Neural crest cell (in vitro differentiated cells): Measurements from ENCODE around the gene HSP90AB1. TPM values are rescaled to one million over a fixed set of nuclear protein-coding genes. Genes with fewer than 3 reads are reported as not detected.
"Not testable (repeated sequence)": the region's sequence is repeated elsewhere in the genome, so short reads cannot be mapped to it uniquely, and the experiment has no call there.

ENCODE experiments used
- DNase-seq: peaks from one replicate; pipeline ENCODE4 v3.0.0; 2021; ENCODE audit warnings: low read depth, mixed read lengths, low spot score
- H3K27ac Mint-ChIP-seq: one replicate; pipeline ENCODE4 v1.8.0; 2021; ENCODE audit warnings: mild to moderate bottlenecking, mixed read lengths; ENCODE audit not compliant: unreplicated experiment
- H3K27me3 Mint-ChIP-seq: 2 replicates; pipeline ENCODE4 v1.8.0; 2021; ENCODE audit warnings: low read depth, mild to moderate bottlenecking, mixed read lengths
- H3K36me3 Mint-ChIP-seq: 2 replicates; pipeline ENCODE4 v1.8.0; 2021; ENCODE audit warnings: low read depth, mild to moderate bottlenecking, mixed read lengths
- H3K4me1 Mint-ChIP-seq: 2 replicates; pipeline ENCODE4 v1.8.0; 2021; ENCODE audit warnings: mixed read lengths
- H3K4me3 Mint-ChIP-seq: one replicate; pipeline ENCODE4 v1.8.0; 2021; ENCODE audit warnings: mild to moderate bottlenecking, mixed read lengths
- H3K9me3 Mint-ChIP-seq: 2 replicates; pipeline ENCODE4 v1.8.0; 2021; ENCODE audit warnings: mixed read lengths
- total RNA-seq: library from RNA; stranded (reverse); gene quantifications from 2 replicates; pipeline ENCODE4 v1.2.1, GENCODE V29; 2021
- TF ChIP-seq, protein P1 (sequence below): fragments of 200-600 bp; sonication (generic); conservative IDR thresholded peaks from 2 replicates; pipeline ENCODE4 v1.5.0; 2021; ENCODE audit warnings: antibody characterized with exemption, mild to moderate bottlenecking

HSP90AB1 gene
- total RNA-seq, 1 donor from 2014 or later: 1,508 TPM

DNA sequence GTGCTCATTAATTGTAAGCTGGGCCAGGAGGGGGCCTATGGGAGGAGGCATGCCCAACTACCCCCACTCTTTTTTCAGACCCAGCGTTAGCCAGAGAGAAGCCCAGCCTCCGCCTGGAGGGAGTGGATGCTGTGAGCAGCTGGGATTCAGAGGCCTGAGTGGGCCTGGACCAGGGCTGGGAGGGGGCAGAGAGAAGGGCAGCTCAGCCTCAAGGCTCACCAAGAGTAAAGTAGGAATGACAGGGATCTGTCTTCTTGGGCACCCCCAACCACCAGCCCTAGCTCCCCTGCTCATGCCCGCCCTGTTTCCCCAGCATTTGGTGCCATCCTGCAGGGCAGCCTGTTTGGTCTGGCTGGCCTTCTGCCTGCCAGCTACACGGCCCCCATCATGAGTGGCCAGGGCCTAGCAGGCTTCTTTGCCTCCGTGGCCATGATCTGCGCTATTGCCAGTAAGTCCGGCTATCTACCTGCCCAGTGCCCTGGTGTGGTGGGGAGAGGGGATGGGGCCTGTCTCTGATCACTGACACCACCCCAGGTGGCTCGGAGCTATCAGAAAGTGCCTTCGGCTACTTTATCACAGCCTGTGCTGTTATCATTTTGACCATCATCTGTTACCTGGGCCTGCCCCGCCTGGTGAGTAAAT lies 16.7 kb upstream of the HSP90AB1 start:
- TF ChIP-seq, protein P1, sequence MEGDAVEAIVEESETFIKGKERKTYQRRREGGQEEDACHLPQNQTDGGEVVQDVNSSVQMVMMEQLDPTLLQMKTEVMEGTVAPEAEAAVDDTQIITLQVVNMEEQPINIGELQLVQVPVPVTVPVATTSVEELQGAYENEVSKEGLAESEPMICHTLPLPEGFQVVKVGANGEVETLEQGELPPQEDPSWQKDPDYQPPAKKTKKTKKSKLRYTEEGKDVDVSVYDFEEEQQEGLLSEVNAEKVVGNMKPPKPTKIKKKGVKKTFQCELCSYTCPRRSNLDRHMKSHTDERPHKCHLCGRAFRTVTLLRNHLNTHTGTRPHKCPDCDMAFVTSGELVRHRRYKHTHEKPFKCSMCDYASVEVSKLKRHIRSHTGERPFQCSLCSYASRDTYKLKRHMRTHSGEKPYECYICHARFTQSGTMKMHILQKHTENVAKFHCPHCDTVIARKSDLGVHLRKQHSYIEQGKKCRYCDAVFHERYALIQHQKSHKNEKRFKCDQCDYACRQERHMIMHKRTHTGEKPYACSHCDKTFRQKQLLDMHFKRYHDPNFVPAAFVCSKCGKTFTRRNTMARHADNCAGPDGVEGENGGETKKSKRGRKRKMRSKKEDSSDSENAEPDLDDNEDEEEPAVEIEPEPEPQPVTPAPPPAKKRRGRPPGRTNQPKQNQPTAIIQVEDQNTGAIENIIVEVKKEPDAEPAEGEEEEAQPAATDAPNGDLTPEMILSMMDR: no peak
- Mint-ChIP-seq H3K9me3 (no peaks in the 10 kb centered on the region), H3K4me3 (no peak overlapping the region), H3K27ac (no peak overlapping the region), H3K36me3 (no peaks in the 10 kb centered on the region), H3K4me1 (peaks cover 34% of the 10 kb centered on the region), H3K27me3 (no peaks in the 10 kb centered on the region)
- DNase-seq: no peak

DNA sequence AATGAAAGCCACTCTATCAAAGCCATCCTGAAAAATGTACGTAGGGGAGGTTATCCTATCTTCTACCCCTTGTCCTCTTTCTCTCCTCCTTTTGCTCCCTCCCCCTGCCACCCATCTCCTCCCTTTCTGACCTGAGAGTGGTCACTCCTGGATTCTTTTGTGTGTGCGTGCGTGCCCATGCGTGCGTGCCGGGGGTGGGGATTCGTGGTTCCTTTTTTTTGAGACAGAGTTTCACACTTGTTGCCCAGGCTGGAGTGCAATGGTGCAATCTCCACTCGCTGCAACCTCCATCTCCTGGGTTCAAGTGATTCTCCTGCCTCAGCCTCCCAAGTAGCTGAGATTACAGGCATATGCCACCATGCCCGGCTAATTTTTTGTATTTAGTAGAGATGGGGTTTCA lies 15.5 kb upstream of the HSP90AB1 start:
- not testable (repeated sequence) for H3K9me3 Mint-ChIP-seq, H3K36me3 Mint-ChIP-seq, DNase-seq, H3K27ac Mint-ChIP-seq, H3K4me3 Mint-ChIP-seq, H3K27me3 Mint-ChIP-seq
- peaks cover 32% of the 10 kb centered on the region for H3K4me1 Mint-ChIP-seq

DNA sequence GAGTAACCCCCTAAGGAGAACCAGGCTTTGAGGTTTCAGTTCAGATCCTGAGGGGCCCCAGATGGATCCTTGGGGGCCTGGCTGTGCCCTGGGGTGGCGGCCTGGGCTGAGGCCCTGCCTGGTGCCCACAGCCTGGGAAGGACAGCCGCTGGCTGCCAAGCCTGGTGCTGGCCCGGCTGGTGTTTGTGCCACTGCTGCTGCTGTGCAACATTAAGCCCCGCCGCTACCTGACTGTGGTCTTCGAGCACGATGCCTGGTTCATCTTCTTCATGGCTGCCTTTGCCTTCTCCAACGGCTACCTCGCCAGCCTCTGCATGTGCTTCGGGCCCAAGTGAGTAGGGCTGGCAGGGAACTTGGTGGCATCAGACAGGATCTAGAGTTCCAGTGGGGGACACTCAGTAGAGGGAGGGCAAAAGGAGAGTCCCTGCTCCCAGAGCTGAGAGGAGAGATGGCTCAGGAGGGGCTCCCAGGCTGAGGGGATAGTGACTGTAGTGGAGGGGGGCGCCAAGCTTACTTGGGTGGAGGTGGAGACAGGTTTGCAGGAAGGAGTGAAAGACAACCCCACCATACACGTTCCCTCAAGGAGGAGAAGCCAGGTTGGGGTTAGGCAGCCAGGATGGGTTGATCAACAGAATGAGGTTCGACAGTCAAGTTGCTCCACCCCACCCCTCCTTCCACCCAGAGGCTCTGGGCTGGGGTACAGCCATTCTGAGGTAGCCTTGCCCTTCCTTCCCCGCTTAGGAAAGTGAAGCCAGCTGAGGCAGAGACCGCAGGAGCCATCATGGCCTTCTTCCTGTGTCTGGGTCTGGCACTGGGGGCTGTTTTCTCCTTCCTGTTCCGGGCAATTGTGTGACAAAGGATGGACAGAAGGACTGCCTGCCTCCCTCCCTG lies 14.0 kb upstream of the HSP90AB1 start:
- H3K4me3 Mint-ChIP-seq: no peak overlapping the region
- H3K36me3 Mint-ChIP-seq: no peaks in the 10 kb centered on the region
- DNase-seq: no peak
- H3K4me1 Mint-ChIP-seq: peaks cover 28% of the 10 kb centered on the region
- H3K9me3 Mint-ChIP-seq: no peaks in the 10 kb centered on the region
- no peak overlapping the region for H3K27ac Mint-ChIP-seq
- no peaks in the 10 kb centered on the region for H3K27me3 Mint-ChIP-seq
- TF ChIP-seq, protein P1: no peak

DNA sequence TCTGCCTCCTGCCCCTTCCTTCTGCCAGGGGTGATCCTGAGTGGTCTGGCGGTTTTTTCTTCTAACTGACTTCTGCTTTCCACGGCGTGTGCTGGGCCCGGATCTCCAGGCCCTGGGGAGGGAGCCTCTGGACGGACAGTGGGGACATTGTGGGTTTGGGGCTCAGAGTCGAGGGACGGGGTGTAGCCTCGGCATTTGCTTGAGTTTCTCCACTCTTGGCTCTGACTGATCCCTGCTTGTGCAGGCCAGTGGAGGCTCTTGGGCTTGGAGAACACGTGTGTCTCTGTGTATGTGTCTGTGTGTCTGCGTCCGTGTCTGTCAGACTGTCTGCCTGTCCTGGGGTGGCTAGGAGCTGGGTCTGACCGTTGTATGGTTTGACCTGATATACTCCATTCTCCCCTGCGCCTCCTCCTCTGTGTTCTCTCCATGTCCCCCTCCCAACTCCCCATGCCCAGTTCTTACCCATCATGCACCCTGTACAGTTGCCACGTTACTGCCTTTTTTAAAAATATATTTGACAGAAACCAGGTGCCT lies 13.3 kb upstream of the HSP90AB1 start:
- peaks cover 35% of the 10 kb centered on the region for H3K4me1 Mint-ChIP-seq

DNA sequence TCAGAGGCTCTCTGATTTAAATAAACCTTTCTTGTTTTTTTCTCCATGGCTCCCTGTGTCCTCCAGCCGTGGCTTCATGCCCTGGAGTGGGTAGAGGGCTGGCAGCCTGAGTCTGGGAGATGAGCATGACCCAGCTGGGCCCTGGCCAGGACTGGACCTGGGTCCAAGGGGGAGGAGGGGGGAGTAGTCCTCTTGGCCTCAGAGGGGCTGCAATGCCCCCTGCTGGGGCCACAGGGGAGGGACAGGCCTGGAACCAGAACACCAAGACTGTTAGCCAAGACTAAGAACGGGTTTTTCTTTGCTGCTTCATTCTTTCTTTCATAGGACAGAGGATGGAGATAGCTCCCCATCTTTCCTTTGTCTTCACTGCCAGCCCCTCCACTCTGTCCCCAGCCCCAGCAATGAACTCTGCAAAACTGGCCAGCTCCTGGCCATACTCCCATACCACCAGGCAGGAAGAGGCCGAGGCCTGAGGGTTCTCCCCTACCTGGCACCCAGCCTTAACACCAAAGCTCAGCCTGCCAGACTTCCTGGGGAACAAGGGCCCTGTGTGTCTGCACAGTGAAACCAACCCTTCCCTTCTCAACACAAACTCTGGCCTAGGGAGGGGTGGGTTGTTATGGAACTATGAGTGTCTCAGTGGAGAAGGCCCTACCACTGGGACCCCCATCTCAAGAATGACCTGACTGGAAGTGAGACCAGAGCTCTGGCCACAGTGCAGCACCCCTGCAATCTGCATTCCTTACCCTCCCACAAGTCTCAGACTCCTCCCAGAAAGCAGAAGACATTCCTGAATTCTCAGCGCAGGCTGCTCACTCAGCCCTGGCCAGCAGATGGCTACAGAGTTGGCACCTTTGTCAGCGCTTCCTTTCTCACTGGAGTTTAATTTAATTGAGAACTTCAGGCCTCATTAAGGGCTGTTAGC lies 12.5 kb upstream of the HSP90AB1 start:
- DNase-seq: no peak
- Mint-ChIP-seq H3K4me3 (no peak overlapping the region), H3K27ac (no peak overlapping the region), H3K36me3 (no peaks in the 10 kb centered on the region), H3K4me1 (peaks cover 36% of the 10 kb centered on the region), H3K9me3 (no peaks in the 10 kb centered on the region), H3K27me3 (no peaks in the 10 kb centered on the region)
- TF ChIP-seq, protein P1: peak; percentile 74

More for the DNA sequence above, 13.3 kb upstream of the HSP90AB1 start:
- TF ChIP-seq, protein P1: no peak
- DNase-seq: no peak
- no peak overlapping the region for H3K4me3 Mint-ChIP-seq
- H3K27me3 Mint-ChIP-seq: no peaks in the 10 kb centered on the region
- no peaks in the 10 kb centered on the region for H3K9me3 Mint-ChIP-seq
- no peaks in the 10 kb centered on the region for H3K36me3 Mint-ChIP-seq
- H3K27ac Mint-ChIP-seq: no peak overlapping the region
